GM12865 (cell line): ENCODE results near the gene IL1RN.

Experiments used
- DNase-seq: peaks from one replicate; pipeline ENCODE4 v3.0.0; 2010; ENCODE audit warnings: low read depth
- H3K4me3 ChIP-seq: 2 replicates; pipeline ENCODE4 v1.5.1; 2011; ENCODE audit warnings: mild to moderate bottlenecking, low read depth, low read length, control low read depth
- CTCF ChIP-seq: IDR thresholded peaks from 2 replicates; pipeline ENCODE4 v1.5.1; 2011; ENCODE audit warnings: low read length, control low read depth, low read depth, inconsistent platforms; ENCODE audit not compliant: insufficient read depth; ENCODE audit errors: missing control alignments

IL1RN gene

GRCh38 chr2:113157118-113157896, 29.9 kb downstream of the IL1RN start:
- peak overlapping the region; percentile 51 for H3K4me3 ChIP-seq
- TF ChIP-seq CTCF = no peak
- DNase-seq = peak; percentile 30

GRCh38 chr2:113157897-113158753, 30.7 kb downstream of the IL1RN start:
- TF ChIP-seq CTCF = no peak
- DNase-seq = no peak
- H3K4me3 ChIP-seq = peak overlapping the region; percentile 51

GRCh38 chr2:113158884-113159553, 31.6 kb downstream of the IL1RN start:
- no peak for TF ChIP-seq CTCF
- no peak for DNase-seq
- H3K4me3 ChIP-seq = no peak overlapping the region

- H3K4me3 ChIP-seq = no peak overlapping the region
- TF ChIP-seq CTCF = no peak
- DNase-seq = no peak
These were observed 32.9 kb downstream of the IL1RN start for GRCh38 chr2:113160248-113160647.

GRCh38 chr2:113160962-113161361, 33.6 kb downstream of the IL1RN start:
- no peak for DNase-seq
- TF ChIP-seq CTCF = no peak
- H3K4me3 ChIP-seq = no peak overlapping the region

GRCh38 chr2:113162173-113162572, 34.8 kb downstream of the IL1RN start:
- no peak for TF ChIP-seq CTCF
- H3K4me3 ChIP-seq = no peak overlapping the region
- DNase-seq = no peak
